ENCODE measurements around the gene CHST11.

The CHST11 gene

DNA sequence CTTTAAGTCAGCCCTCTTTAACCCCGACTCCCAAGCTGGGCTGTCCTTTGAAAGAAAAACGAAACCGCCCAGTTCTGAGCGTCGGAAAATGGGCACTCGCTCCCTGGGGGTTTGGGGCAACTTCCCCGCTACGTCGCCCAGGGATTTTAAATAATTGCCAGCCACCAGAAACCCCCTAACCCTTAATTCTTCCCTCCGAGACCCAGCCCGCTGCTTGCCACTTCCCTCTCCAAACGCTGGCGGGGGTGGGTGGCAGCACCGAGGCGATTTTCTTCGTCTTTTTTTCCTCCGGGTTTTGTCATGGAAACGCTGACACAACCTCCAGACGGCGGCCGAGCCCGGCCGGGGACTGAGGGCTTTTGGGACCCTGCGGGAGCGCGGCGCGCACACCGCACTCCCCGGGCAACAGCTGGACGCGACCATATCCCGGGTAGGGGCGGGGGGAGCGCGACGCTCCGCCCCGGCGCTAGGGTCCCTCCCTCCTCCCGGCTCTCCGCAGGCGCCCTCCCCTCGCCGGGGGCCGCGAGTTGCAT is at the start of gene CHST11:
Gene CHST11 (plus strand): TSS at position 532 of the 533 bp plus-strand sequence.
- Histone ChIP-seq H3K27me3 (ENCODE audit: control insufficient read depth in 2 of 2, insufficient read depth in 2 of 2, low read length in 2 of 2) (peaks cover 12 to 15% of the 10 kb centered on the region in 2 donors), H3K9ac (ENCODE audit: low read depth in 1 of 2, low read length in 2 of 2) (peak within 1 kb of the TSS; percentile 75 to 76), H3K27ac (ENCODE audit: low read depth in 2 of 2, low read length in 2 of 2) (peak within 1 kb of the TSS; percentile 77 to 82), H3K4me3 (ENCODE audit: low read length in 2 of 2) (peak within 1 kb of the TSS; percentile 83 to 87), H3K4me1 (ENCODE audit: control insufficient read depth in 2 of 2, insufficient read depth in 2 of 2, low read length in 2 of 2) (peaks cover 0 to 6% of the 10 kb centered on the region in 2 donors), H3K9me3 (ENCODE audit: control insufficient read depth in 2 of 2, low read length in 2 of 2) (no peaks in the 10 kb centered on the region), H3K36me3 (ENCODE audit: control insufficient read depth in 2 of 2, insufficient read depth in 2 of 2, low read length in 2 of 2) (no peaks in the 10 kb centered on the region)

DNA sequence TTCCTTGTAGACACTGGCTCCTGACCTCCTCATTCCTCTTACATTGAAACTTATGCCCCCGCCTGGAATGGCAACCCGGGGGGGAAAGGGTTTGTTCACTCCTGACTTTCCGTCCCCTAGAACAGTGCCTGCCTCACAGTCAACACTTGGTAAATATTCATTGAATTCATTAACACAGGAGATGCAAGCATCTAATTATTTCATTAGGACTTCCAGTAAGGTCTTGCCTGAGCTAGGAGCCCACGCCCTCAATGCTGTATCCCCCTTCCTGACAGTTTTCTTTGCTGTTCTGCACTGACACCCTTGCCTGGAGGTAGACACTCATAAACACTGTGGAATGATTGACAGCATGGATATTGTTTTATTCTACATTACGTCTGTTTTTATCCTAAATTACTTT is 49.3 kb upstream of the CHST11 start:
- Histone ChIP-seq H3K27me3 (ENCODE audit: control insufficient read depth in 2 of 2, insufficient read depth in 2 of 2, low read length in 2 of 2) (no peaks in the 10 kb centered on the region), H3K4me1 (ENCODE audit: control insufficient read depth in 2 of 2, insufficient read depth in 2 of 2, low read length in 2 of 2) (no peaks in the 10 kb centered on the region), H3K36me3 (ENCODE audit: control insufficient read depth in 2 of 2, insufficient read depth in 2 of 2, low read length in 2 of 2) (no peaks in the 10 kb centered on the region), H3K4me3 (ENCODE audit: low read length in 2 of 2) (no peak overlapping the region), H3K9ac (ENCODE audit: low read depth in 1 of 2, low read length in 2 of 2) (no peak overlapping the region), H3K27ac (ENCODE audit: low read depth in 2 of 2, low read length in 2 of 2) (no peak overlapping the region), H3K9me3 (ENCODE audit: control insufficient read depth in 2 of 2, low read length in 2 of 2) (peaks cover 0 to 4% of the 10 kb centered on the region in 2 donors)

DNA sequence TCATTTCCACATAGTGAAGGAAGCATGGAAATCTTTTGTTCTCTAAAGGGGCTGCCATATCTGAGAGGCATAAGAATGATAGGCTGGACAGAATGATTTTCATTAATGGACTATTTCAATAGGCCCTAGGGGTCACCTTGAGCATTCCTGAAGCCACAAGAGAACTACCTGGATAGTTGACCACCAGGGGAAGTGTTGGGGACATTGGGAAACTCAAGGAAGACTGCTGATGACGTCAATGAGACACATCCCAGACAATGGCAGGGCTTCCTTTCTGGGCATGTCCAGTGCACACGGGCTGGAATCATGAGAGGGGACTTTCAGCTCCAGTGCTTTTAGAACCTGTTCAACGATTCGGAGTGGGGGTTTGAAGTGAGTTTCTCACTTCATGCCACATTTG is 48.8 kb upstream of the CHST11 start:
- H3K27me3 ChIP-seq (ENCODE audit: control insufficient read depth in 2 of 2, insufficient read depth in 2 of 2, low read length in 2 of 2) = no peaks in the 10 kb centered on the region
- no peak overlapping the region for H3K27ac ChIP-seq (ENCODE audit: low read depth in 2 of 2, low read length in 2 of 2)

DNA sequence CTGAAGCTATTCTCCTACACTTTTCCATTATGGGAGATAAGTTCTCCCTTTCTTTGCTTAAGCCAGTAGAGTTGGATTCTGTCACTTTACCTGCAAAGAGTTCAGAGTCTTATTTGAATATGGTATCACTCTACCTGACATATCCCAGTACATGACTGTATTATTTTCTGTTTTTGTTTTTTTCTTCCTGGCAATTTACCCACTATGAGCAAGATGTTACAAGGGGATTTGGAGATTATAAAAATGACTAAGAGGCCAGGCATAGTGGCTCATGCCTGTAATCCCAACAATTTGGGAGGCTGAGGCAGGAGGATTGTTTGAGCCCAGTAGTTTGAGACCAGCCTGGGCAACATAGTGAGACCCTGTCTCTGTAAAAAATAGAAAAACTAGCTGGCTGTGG is 46.4 kb upstream of the CHST11 start:
- H3K36me3 ChIP-seq (ENCODE audit: control insufficient read depth in 2 of 2, insufficient read depth in 2 of 2, low read length in 2 of 2) = no peaks in the 10 kb centered on the region
- no peak overlapping the region for H3K9ac ChIP-seq (ENCODE audit: low read depth in 1 of 2, low read length in 2 of 2)
- no peak overlapping the region for H3K27ac ChIP-seq (ENCODE audit: low read depth in 2 of 2, low read length in 2 of 2)
- peaks cover 0 to 4% of the 10 kb centered on the region in 2 donors for H3K9me3 ChIP-seq (ENCODE audit: control insufficient read depth in 2 of 2, low read length in 2 of 2)
- H3K4me1 ChIP-seq (ENCODE audit: control insufficient read depth in 2 of 2, insufficient read depth in 2 of 2, low read length in 2 of 2) = no peaks in the 10 kb centered on the region
- no peak overlapping the region for H3K4me3 ChIP-seq (ENCODE audit: low read length in 2 of 2)
- peaks cover 0 to 3% of the 10 kb centered on the region in 2 donors for H3K27me3 ChIP-seq (ENCODE audit: control insufficient read depth in 2 of 2, insufficient read depth in 2 of 2, low read length in 2 of 2)

More for the DNA sequence above, 48.8 kb upstream of the CHST11 start:
- Histone ChIP-seq H3K9ac (ENCODE audit: low read depth in 1 of 2, low read length in 2 of 2) (no peak overlapping the region), H3K36me3 (ENCODE audit: control insufficient read depth in 2 of 2, insufficient read depth in 2 of 2, low read length in 2 of 2) (no peaks in the 10 kb centered on the region), H3K9me3 (ENCODE audit: control insufficient read depth in 2 of 2, low read length in 2 of 2) (peaks cover 0 to 4% of the 10 kb centered on the region in 2 donors), H3K4me1 (ENCODE audit: control insufficient read depth in 2 of 2, insufficient read depth in 2 of 2, low read length in 2 of 2) (no peaks in the 10 kb centered on the region), H3K4me3 (ENCODE audit: low read length in 2 of 2) (no peak overlapping the region)

DNA sequence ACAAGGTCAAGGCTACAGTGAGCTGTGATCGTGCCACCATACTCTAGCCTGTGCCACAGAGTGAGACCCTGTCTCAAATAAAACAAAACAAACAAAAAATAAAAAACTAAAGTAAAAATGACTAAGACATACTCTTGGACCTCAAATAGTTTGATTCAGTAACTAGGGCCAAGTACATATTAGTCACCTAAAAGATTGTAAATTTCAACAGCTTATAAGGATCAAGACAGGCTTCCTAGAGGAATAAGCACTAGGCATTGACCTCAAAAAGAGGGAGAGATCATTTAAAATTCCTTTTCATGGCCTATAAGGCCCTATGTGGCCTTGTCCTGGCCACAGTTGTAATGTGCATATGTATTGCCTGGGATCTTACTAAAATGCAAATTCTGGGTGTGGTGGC is 46.0 kb upstream of the CHST11 start:
- Histone ChIP-seq H3K9me3 (ENCODE audit: control insufficient read depth in 2 of 2, low read length in 2 of 2) (peaks cover 0 to 2% of the 10 kb centered on the region in 2 donors), H3K9ac (ENCODE audit: low read depth in 1 of 2, low read length in 2 of 2) (no peak overlapping the region), H3K36me3 (ENCODE audit: control insufficient read depth in 2 of 2, insufficient read depth in 2 of 2, low read length in 2 of 2) (no peaks in the 10 kb centered on the region), H3K4me3 (ENCODE audit: low read length in 2 of 2) (no peak overlapping the region), H3K27ac (ENCODE audit: low read depth in 2 of 2, low read length in 2 of 2) (no peak overlapping the region), H3K4me1 (ENCODE audit: control insufficient read depth in 2 of 2, insufficient read depth in 2 of 2, low read length in 2 of 2) (no peaks in the 10 kb centered on the region), H3K27me3 (ENCODE audit: control insufficient read depth in 2 of 2, insufficient read depth in 2 of 2, low read length in 2 of 2) (peaks cover 0 to 3% of the 10 kb centered on the region in 2 donors)

DNA sequence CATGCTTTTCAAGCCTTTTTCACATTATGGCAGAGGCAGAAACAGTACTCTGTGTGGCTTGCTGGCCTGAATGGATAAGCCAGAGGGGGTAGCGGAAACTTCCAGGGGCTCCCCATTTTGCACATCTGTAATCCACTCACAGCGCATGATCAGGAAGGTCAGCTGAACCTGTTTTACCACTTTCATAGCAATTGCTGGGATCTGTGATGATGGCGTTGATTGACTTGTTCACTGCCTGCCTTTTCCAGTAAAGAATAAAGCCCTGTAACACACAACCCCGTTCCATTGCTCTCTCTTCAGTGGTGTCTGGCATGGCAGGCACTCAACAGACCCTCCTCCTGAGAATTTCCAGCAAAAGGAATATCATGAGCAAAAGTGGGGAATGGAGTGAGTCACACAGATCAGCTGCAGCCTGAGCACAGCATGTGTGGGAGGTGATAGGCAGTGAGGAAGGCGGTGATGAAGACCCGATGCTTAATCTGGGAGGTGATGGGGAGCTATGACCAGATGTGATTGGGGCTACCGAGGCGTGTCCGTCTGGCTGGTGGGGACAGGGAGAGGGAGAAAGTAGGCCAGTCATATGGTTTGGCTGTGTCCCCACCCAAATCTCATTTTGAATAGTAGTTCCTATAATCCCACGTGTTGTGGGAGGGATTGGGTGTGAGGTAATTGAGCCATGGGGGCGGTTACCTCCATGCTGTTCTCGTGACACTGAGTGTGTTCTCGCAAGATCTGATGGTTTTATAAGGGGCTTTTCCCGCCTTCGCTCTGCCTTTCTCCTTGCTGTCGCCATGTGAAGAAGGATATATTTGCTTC is 44.7 kb upstream of the CHST11 start:
- Histone ChIP-seq H3K9ac (ENCODE audit: low read depth in 1 of 2, low read length in 2 of 2) (no peak overlapping the region), H3K4me1 (ENCODE audit: control insufficient read depth in 2 of 2, insufficient read depth in 2 of 2, low read length in 2 of 2) (no peaks in the 10 kb centered on the region), H3K27me3 (ENCODE audit: control insufficient read depth in 2 of 2, insufficient read depth in 2 of 2, low read length in 2 of 2) (peaks cover 0 to 3% of the 10 kb centered on the region in 2 donors), H3K4me3 (ENCODE audit: low read length in 2 of 2) (no peak overlapping the region), H3K9me3 (ENCODE audit: control insufficient read depth in 2 of 2, low read length in 2 of 2) (no peaks in the 10 kb centered on the region), H3K27ac (ENCODE audit: low read depth in 2 of 2, low read length in 2 of 2) (no peak overlapping the region), H3K36me3 (ENCODE audit: control insufficient read depth in 2 of 2, insufficient read depth in 2 of 2, low read length in 2 of 2) (no peaks in the 10 kb centered on the region)

DNA sequence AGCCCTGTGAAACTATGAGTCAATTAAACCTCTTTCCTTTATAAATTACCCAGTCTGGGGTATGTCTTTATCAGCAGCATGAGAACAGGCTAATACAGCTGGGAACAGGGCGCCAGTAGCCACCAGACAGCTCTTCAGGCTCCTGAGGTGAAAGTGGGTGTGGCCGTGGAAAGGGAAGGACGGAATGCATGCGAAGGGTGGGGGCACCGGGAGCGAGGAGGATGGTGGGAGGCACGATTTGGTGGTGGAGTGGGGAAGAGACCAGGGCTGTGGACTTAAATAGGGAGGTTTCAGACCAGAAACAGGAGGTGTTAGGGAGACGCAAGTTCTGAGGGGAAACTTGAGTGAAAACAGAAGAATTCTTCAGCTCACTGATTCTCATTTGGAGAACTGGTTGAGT is 44.1 kb upstream of the CHST11 start:
- Histone ChIP-seq H3K27me3 (ENCODE audit: control insufficient read depth in 2 of 2, insufficient read depth in 2 of 2, low read length in 2 of 2) (peaks cover 0 to 3% of the 10 kb centered on the region in 2 donors), H3K9me3 (ENCODE audit: control insufficient read depth in 2 of 2, low read length in 2 of 2) (no peaks in the 10 kb centered on the region), H3K4me3 (ENCODE audit: low read length in 2 of 2) (no peak overlapping the region), H3K9ac (ENCODE audit: low read depth in 1 of 2, low read length in 2 of 2) (no peak overlapping the region), H3K4me1 (ENCODE audit: control insufficient read depth in 2 of 2, insufficient read depth in 2 of 2, low read length in 2 of 2) (no peaks in the 10 kb centered on the region), H3K27ac (ENCODE audit: low read depth in 2 of 2, low read length in 2 of 2) (no peak overlapping the region), H3K36me3 (ENCODE audit: control insufficient read depth in 2 of 2, insufficient read depth in 2 of 2, low read length in 2 of 2) (no peaks in the 10 kb centered on the region)

DNA sequence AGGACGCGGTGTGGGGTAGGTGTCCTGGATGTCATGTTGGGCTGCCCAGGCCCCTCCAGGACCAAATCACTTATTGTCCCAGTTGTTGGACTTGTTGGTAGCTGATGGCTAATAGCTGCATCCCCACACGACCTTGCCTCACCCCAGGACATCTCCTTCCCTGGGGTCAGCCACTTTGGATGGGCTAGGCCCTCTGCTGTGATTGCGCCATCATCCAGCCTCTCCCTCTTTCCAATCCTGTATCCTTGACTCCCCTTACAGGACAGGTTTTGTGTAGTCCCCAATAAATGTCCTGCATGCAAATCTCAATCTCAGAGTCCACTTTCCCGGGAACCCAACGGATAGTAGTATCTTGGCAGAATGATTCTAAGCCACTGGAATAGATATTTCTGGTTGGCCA is 43.4 kb upstream of the CHST11 start:
- Histone ChIP-seq H3K4me3 (ENCODE audit: low read length in 2 of 2) (no peak overlapping the region), H3K36me3 (ENCODE audit: control insufficient read depth in 2 of 2, insufficient read depth in 2 of 2, low read length in 2 of 2) (no peaks in the 10 kb centered on the region), H3K4me1 (ENCODE audit: control insufficient read depth in 2 of 2, insufficient read depth in 2 of 2, low read length in 2 of 2) (no peaks in the 10 kb centered on the region), H3K27me3 (ENCODE audit: control insufficient read depth in 2 of 2, insufficient read depth in 2 of 2, low read length in 2 of 2) (peaks cover 0 to 3% of the 10 kb centered on the region in 2 donors), H3K27ac (ENCODE audit: low read depth in 2 of 2, low read length in 2 of 2) (no peak overlapping the region), H3K9ac (ENCODE audit: low read depth in 1 of 2, low read length in 2 of 2) (no peak overlapping the region), H3K9me3 (ENCODE audit: control insufficient read depth in 2 of 2, low read length in 2 of 2) (no peaks in the 10 kb centered on the region)

DNA sequence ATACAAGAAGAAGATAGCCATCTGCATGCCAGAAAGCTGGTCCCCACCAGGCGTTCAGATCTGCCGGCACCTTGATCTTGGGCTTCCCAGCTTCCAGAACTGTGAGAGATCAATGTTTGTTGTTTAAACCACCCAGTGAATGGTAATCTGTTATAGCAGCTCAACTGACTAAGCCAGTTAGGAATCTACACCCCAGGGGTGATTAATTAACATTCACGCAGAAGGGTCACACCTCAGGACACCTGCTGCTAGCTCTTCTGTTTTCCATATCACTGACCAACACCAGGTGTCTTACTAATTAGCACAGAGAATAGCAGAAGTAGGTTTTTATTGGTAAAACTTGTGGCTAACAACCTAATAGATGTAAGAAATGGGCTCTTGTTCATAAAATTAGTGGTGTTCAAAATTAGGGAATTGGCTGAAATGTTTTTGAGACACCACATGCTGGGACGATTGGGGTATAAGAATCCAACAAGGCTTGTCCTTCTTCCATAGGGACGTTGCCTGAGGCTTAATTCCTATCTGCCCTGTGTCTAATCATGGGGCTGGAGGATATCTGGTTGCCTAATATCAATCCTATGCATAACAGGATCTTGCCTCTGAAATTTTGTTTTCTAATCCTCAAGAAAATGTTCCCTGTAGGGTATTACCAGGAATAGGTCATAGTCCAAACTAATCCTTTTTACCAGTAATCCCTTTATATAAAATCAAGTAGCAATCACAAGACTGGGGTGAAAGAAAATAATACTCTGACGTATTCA is 42.0 kb upstream of the CHST11 start:
- no peak overlapping the region for H3K9ac ChIP-seq (ENCODE audit: low read depth in 1 of 2, low read length in 2 of 2)
- H3K4me1 ChIP-seq (ENCODE audit: control insufficient read depth in 2 of 2, insufficient read depth in 2 of 2, low read length in 2 of 2) = no peaks in the 10 kb centered on the region
- peaks cover 0 to 3% of the 10 kb centered on the region in 2 donors for H3K27me3 ChIP-seq (ENCODE audit: control insufficient read depth in 2 of 2, insufficient read depth in 2 of 2, low read length in 2 of 2)
- no peak overlapping the region for H3K4me3 ChIP-seq (ENCODE audit: low read length in 2 of 2)
- no peak overlapping the region for H3K27ac ChIP-seq (ENCODE audit: low read depth in 2 of 2, low read length in 2 of 2)
- H3K36me3 ChIP-seq (ENCODE audit: control insufficient read depth in 2 of 2, insufficient read depth in 2 of 2, low read length in 2 of 2) = no peaks in the 10 kb centered on the region
- no peaks in the 10 kb centered on the region for H3K9me3 ChIP-seq (ENCODE audit: control insufficient read depth in 2 of 2, low read length in 2 of 2)
